Measurements from ENCODE around the gene CTAG2.
"Not testable (repeated sequence)": the region's sequence is repeated elsewhere in the genome, so short reads cannot be mapped to it uniquely, and the experiment has no call there.

Gene CTAG2

GRCh38 chrX:154613586-154613985 lies 39.8 kb downstream of the CTAG2 start:
- H3K4me3 ChIP-seq (ENCODE audit: low read depth, low read length); DNase-seq; H3K27me3 ChIP-seq (replicated peaks); H3K36me3 ChIP-seq (replicated peaks); H3K27ac ChIP-seq; in situ Hi-C loops (cut with HindIII; ENCODE audit: low pct_ligation_motif_present, low sequenced_read_pairs): not testable (repeated sequence)

GRCh38 chrX:154611146-154611545 lies 42.2 kb downstream of the CTAG2 start:
- H3K4me3 ChIP-seq (ENCODE audit: low read depth, low read length); DNase-seq; H3K27ac ChIP-seq; H3K36me3 ChIP-seq (replicated peaks); H3K27me3 ChIP-seq (replicated peaks); in situ Hi-C loops (cut with HindIII; ENCODE audit: low pct_ligation_motif_present, low sequenced_read_pairs): not testable (repeated sequence)

DNA sequence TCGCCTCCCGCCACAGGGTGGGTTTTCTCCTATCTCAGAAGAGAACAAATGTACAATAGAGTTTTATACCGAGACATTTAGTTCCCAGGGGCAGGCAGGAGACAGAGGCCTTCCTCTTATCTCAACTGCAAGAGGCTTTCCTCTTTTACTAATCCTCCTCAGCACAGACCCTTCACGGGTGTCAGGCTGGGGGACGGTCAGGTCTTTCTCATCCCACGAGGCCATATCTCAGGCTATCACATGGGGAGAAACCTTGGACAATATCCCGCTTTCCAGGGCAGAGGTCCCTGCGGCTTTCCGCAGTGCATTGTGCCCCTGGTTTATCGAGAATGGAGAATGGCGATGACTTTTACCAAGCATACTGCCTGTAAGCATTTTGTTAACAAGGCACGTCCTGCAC lies 44.6 kb downstream of the CTAG2 start:
- DNase-seq; H3K36me3 ChIP-seq (replicated peaks); H3K27me3 ChIP-seq (replicated peaks); H3K4me3 ChIP-seq (ENCODE audit: low read depth, low read length); H3K27ac ChIP-seq; in situ Hi-C loops (cut with HindIII; ENCODE audit: low pct_ligation_motif_present, low sequenced_read_pairs): not testable (repeated sequence)

DNA sequence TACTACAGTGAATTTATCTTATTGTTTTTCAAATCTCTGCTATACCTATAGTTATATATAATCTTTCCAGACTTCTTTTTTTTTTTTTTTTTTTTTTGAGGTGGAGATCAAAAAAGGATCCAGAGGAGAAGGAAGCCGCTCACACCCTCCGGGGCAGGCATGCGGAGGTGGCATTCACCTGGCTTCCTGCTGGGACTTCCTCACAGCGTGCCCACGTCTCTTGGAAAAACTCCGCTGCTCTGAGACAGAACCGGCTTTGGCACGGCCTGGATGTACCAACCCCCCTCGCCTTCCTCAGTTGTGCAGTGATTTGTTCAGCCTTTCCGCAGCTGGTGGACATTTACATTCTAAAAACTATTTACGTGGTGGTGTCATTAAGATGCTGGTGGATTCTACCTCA lies 45.4 kb downstream of the CTAG2 start:
- H3K36me3 ChIP-seq (replicated peaks); H3K27me3 ChIP-seq (replicated peaks); H3K4me3 ChIP-seq (ENCODE audit: low read depth, low read length); H3K27ac ChIP-seq; in situ Hi-C loops (cut with HindIII; ENCODE audit: low pct_ligation_motif_present, low sequenced_read_pairs); DNase-seq: not testable (repeated sequence)

DNA sequence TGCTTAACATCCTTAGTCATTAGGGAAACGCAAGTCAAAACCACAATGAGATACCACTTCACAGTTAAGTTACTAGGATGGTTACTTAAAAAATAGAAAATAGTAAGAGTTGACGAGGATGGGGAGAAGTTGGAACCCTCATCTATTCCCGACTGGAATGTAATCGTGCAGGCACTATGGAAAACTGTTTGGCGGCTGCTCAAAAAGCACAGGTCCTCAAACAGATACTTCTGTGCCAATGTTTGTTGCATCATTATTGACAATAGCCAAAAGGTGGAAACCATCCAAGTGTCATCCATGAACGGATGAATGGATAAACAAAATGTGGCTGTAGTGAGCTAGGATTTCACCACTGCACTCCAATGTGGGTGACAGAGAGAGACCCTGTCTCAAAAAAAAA lies 46.0 kb downstream of the CTAG2 start:
- TF ChIP-seq, protein P1, sequence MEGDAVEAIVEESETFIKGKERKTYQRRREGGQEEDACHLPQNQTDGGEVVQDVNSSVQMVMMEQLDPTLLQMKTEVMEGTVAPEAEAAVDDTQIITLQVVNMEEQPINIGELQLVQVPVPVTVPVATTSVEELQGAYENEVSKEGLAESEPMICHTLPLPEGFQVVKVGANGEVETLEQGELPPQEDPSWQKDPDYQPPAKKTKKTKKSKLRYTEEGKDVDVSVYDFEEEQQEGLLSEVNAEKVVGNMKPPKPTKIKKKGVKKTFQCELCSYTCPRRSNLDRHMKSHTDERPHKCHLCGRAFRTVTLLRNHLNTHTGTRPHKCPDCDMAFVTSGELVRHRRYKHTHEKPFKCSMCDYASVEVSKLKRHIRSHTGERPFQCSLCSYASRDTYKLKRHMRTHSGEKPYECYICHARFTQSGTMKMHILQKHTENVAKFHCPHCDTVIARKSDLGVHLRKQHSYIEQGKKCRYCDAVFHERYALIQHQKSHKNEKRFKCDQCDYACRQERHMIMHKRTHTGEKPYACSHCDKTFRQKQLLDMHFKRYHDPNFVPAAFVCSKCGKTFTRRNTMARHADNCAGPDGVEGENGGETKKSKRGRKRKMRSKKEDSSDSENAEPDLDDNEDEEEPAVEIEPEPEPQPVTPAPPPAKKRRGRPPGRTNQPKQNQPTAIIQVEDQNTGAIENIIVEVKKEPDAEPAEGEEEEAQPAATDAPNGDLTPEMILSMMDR (IDR thresholded peaks at IDR 0.05; ENCODE audit: low read depth, low read length, missing control alignments): no peak
- DNase-seq: no peak
- Histone ChIP-seq H3K27me3 (replicated peaks) (no peaks in the 10 kb centered on the region), H3K27ac (no peak overlapping the region), H3K36me3 (replicated peaks) (no peaks in the 10 kb centered on the region), H3K4me3 (ENCODE audit: low read depth, low read length) (no peak overlapping the region)
- in situ Hi-C loops (cut with HindIII; ENCODE audit: low pct_ligation_motif_present, low sequenced_read_pairs): no loop called here

DNA sequence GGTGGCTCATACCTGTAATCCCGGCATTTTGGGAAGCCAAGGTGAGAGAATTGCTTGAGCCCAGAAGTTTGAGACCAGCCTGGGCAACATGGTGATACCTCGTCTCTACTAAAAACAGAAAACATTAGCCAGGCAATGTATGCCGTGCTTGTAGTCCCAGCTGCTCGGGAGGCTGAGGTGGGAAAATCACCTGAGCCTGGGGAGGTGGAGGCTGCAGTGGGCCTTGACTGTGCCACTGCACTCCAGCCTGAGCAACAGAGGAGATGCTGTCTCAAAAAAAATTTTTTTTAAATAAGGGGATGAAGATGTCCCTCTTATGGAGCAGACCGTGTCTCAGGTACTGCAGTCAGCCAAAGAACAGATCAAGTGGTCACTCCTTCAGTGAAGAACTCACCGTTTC lies 47.8 kb downstream of the CTAG2 start:
- no peaks in the 10 kb centered on the region for H3K36me3 ChIP-seq (replicated peaks)
- in situ Hi-C loops (cut with HindIII; ENCODE audit: low pct_ligation_motif_present, low sequenced_read_pairs): no loop called here

DNA sequence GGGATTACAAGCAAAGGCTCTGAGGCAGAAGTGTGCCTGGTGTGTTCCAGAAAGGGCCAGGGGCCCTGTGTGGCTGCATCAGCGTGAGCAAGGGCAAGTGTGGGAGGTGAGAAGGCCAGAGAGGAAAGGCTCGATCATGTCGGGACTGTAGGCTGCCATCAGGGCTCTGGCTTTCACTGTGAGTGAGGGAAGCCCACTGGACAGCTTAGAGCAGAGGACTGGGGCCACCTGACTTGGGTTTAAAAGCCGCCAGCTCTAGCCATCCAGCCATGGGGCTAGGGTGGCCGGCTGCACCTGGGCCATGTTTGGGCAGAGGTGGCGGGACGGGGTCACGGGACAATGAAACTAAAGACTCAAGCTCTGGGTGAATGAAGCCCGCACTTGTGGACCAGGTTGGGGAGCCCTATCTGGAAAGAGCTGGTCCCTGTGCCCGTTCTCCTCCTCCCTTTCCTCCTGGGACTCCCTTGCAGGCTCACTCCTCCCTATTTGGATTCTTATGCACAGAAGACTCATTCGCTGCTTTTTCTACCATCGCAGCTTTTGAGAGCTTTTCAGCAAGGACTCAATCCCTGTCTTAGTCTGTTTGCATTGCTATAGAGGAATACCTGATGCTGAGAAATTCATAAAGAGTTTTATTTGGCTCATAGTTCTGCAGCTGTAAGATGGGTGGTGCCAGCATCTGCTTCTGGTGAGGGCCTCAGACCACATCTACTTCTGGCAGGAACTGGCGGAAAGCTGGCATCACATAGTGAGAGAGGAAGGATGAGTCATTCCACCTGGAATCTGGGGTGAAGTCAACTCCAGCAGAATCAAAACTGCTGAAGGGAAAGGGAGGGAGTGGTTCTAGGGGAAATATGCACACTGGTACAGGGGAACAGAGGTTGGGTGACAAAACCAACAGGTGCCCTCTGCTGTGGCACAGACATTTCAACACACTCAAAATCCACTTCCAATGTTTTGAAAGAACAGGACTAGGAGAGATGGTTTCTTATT lies 49.6 kb downstream of the CTAG2 start:
- in situ Hi-C loops (cut with HindIII; ENCODE audit: low pct_ligation_motif_present, low sequenced_read_pairs): no loop called here
- TF ChIP-seq, protein P1 (IDR thresholded peaks at IDR 0.05; ENCODE audit: low read depth, low read length, missing control alignments): no peak
- peak; percentile 3 for DNase-seq
- Histone ChIP-seq H3K4me3 (ENCODE audit: low read depth, low read length) (no peak overlapping the region), H3K27me3 (replicated peaks) (no peaks in the 10 kb centered on the region), H3K27ac (no peak overlapping the region), H3K36me3 (replicated peaks) (no peaks in the 10 kb centered on the region)

More for the DNA sequence above, 47.8 kb downstream of the CTAG2 start:
- TF ChIP-seq, protein P1 (IDR thresholded peaks at IDR 0.05; ENCODE audit: low read depth, low read length, missing control alignments): no peak
- Histone ChIP-seq H3K27me3 (replicated peaks) (no peaks in the 10 kb centered on the region), H3K4me3 (ENCODE audit: low read depth, low read length) (no peak overlapping the region), H3K27ac (no peak overlapping the region)
- no peak for DNase-seq
